Activated gamma-delta T cell (primary cell): ENCODE measurements around the gene FAM221B.

Source experiments
- DNase-seq: peaks from one replicate; lab custom pipeline; 2025; lab: John Stamatoyannopoulos, UW

FAM221B gene

DNA sequence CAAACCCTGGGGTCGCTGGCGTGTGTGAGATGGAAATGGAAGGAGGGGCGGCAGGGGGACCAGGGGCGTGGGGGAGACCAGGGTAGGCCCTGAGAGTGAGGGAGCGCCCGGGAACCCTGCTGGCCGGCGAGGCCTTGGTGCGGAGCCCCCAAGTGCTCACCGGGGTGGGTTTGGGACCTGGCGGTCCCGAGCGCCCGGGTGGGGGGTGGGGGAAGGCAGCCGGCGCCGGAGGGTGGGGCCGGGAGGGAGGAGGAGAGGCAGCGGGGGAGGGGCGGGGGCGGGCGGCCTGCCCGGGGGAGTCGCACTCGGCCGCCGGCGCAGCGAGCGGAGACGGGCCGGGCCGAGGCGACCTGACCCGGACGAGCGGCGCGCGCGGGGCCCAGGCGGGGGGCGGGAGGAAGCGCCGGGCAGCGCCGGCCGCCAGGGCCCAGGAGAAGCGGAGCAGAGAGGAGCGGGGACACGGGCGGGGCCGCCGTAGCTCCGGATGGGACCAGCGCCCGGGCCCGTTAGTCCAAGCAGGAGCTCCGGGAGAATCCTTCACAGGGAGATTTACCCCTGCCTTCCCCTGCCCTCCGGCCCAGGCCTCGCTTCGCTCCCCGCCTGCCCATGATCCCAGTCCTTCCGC lies 37.1 kb downstream of the FAM221B start, which contains the start of gene NPR2:
Gene NPR2, plus strand, starts transcription at position 295 of the 625 bp plus-strand sequence. CDS start 818 bp downstream, outside the sequence.
- no peak for DNase-seq

DNA sequence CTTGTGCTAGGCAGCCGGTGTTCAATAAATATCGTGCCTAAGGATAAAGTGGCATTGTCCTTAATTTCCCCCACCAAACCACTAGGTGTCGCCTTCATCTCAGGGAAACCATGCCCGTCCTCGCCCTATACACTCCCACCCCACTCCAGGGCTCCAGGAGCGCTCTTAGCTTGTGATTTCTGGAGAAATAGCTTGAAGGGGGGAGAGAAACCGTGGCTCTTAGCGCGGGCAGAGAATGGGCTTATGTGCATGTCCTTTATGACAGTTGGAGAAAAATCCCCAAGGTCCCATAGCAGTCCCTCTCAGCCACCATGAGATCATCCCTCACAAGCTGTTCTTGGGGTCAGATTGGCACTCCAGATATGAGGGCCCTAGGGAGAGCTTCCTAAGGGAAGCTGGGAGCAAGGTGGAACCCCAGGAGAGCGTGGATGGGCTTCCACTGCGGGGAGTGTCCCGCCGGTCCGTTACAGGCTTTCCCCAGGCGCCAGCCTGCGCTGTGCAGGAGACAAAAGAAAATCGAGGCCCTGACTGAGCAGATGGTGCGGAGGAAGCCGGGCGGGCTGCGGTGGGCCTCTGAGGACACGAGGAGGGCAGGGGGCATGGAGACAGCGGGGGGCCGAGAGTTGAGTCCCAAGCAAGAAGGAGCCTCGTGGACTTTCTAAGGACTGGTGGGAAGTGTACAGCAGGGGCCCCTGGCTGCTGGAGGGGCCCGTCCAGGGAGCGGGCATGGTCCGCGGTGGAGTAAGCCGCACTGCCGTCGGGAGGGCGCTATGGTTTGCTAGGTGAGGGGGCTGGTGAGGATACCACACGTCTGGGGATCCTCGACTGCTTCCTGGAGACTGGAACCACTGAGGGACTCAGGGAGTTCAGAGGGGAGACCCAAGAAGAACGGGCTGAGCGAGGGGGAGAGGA lies 37.9 kb downstream of the FAM221B start:
- DNase-seq: no peak

- no peak for DNase-seq
Observed at GRCh38 chr9:35790025-35790384, 38.5 kb downstream of the FAM221B start.

DNA sequence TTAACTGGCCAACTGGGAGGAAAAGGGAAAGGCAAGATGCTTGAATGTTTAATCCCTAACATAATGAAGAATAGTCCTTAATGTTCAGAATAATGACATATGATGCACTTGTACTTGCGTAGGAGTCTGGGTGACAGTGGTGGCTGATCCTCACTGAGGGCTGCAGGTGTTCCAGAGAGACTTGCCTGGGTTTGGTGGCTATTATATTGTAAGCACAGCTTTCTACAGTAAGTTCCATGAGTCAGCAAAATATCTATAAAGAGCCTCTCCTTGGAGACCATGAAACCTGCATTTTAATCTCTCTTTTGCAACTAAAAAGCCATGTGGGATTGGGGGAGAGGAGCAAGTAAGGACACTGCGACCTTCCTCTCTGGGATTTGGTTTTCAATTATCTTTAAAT lies 39.0 kb downstream of the FAM221B start:
- DNase-seq: no peak

DNA sequence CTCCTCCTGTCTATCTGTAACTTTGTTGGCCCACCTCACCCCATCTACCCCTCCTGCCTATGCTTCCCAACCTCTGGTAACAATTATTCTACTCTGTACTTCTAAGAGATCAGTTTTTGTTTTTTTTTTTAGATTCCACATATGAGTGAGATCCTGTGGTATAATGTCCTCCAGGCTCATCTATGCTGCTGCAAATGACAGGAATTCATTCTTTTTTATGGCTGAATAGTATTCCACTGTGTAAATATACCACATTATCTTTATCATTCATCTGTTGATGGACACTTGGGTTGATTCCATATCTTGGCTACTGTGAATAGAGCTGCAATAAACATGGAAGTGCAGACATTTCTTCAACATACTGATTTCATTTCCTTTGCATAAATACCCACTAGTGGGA lies 45.1 kb downstream of the FAM221B start:
- no peak for DNase-seq

DNA sequence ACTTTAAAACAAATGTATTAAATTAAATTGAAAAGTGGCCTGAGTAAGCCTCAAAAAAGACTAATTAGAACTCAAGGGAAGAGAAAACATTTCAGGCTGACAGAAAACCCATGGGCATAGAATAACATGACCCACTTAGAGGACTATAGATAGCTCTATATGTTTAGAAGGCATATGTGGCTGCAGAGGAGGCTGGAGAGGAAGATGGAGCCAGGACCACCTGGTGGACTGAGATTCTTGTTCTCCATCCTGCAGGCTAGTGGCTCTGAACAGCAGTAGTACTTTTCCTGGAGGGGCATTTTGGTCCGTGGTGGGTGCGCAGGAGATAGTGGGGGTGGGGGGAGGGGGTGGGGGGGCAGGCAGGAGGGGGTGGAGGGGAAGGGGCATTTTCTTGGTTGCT lies 47.5 kb downstream of the FAM221B start:
- DNase-seq: no peak

GRCh38 chr9:35778496-35778895 lies 50.0 kb downstream of the FAM221B start:
- DNase-seq: no peak

DNA sequence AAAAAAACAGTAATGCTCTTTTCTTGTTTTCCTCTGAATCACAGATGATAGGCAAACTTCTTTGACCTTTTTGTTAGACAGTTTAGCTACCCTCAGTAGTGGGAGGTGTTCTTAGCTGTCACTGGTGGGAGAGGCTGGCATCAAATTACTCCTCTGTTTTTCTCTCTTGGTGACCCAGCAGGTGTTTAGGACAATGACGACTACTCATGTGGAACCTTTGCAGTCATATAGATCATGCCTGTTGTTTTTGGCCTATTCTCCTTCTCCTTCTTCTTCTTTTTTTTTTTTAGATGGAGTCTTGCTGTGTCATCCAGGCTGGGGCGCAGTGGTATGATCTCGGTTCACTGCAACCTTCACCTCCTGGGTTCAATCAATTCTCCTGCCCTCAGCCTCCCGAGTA lies 52.5 kb downstream of the FAM221B start:
- no peak for DNase-seq

DNA sequence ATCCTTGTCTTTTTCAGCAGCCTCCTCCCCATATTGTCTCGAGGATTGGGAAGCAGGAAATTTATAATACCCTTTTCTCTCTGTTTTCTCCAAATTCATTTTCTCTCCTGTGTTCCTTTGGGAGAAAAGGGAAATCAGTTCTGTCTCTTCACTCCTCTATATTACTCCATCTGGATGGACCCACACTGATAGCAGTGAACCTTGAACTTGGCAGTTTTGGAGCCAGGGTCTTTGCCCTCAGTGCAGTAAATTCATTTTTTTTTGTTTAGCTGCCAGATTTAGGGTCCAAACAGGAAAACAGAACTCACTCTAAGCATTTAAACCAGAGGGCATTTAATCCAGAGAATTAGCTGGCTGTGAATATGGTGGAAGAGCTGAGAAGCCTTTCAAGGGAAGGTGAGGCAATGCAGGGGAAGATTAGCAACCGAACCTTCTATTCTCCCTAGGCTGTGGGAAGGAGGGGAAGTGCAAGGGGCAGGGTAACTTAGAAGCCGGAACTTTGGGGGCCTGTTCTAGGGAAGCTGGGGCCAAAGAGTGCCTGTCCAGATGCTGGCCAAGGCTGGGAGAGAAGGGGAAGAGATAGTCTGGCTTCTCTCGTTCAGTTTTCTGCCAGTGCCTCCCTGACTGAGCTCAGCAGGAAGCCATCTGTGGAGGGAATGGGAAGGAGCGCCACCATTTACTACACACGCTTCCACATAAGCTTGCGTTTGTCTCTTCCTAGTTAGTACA lies 53.5 kb downstream of the FAM221B start:
- no peak for DNase-seq

- no peak for DNase-seq
Observed at GRCh38 chr9:35771943-35772342, 56.6 kb downstream of the FAM221B start.

DNA sequence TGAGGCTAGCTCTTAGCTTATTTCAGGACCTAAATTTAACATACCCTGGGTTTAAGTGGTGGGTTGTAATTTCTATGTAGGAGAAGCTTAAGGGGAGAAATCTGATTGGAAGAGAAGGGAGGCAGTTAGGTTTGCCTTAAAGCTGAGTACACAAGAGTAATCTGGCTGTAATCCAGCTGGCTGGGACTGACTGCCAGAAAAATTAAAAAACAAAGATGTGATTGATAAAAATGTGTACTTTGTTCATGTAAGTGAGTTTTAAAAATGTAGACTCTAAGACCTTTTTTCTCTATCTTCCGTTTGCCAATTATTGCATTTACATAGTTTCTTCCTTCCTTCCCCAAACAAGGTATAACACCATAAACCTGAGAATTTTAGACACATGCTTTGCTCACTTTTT lies 57.0 kb downstream of the FAM221B start:
- DNase-seq: no peak

GRCh38 chr9:35771075-35771433 lies 57.5 kb downstream of the FAM221B start:
- no peak for DNase-seq

- DNase-seq: no peak
Observed at GRCh38 chr9:35769763-35770162, 58.8 kb downstream of the FAM221B start.

- no peak for DNase-seq
Observed at GRCh38 chr9:35767458-35767857, 61.1 kb downstream of the FAM221B start.

DNA sequence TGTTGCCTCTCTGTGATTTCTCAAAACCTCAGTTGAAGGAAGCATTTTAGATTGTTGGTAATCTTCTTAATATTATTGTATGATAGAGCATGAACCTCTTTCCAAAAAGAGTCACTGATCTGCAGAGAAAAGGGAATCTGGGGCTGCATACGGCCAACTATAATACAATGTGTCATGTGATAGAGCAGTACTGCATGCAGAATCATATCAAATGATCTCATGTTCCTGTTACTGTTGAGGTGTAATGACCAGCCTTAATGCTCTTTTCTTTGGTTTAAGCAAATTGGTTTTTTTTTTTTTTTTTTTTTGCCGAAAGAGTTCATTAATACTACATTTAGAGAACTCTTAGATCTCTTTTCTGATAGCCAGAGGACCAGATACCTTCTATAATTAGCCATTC lies 61.5 kb downstream of the FAM221B start:
- no peak for DNase-seq
